Fibroblast of pulmonary artery (primary cell): ENCODE data around the gene RBL2.
"Not testable (repeated sequence)": the region's sequence is repeated elsewhere in the genome, so short reads cannot be mapped to it uniquely, and the experiment has no call there.

Source experiments
- DNase-seq: peaks from one replicate; pipeline ENCODE4 v3.0.0-alpha.2; 2010; ENCODE audit warnings: low read depth
- H3K4me3 ChIP-seq: replicated peaks from 2 replicates; pipeline ENCODE4 v1.5.1; 2011; ENCODE audit warnings: low read depth, mild to moderate bottlenecking, control low read depth, low read length, moderate library complexity
- TF ChIP-seq, protein P1 (sequence below): IDR thresholded peaks from 2 replicates; pipeline ENCODE4 v1.5.1; 2011; ENCODE audit warnings: mild to moderate bottlenecking, control low read depth, low read length, inconsistent platforms; ENCODE audit errors: missing control alignments

The RBL2 gene

GRCh38 chr16:53417011-53417410, 17.3 kb upstream of the RBL2 start:
- TF ChIP-seq, protein P1, sequence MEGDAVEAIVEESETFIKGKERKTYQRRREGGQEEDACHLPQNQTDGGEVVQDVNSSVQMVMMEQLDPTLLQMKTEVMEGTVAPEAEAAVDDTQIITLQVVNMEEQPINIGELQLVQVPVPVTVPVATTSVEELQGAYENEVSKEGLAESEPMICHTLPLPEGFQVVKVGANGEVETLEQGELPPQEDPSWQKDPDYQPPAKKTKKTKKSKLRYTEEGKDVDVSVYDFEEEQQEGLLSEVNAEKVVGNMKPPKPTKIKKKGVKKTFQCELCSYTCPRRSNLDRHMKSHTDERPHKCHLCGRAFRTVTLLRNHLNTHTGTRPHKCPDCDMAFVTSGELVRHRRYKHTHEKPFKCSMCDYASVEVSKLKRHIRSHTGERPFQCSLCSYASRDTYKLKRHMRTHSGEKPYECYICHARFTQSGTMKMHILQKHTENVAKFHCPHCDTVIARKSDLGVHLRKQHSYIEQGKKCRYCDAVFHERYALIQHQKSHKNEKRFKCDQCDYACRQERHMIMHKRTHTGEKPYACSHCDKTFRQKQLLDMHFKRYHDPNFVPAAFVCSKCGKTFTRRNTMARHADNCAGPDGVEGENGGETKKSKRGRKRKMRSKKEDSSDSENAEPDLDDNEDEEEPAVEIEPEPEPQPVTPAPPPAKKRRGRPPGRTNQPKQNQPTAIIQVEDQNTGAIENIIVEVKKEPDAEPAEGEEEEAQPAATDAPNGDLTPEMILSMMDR, result no peak
- H3K4me3 ChIP-seq, result no peak overlapping the region
- DNase-seq, result peak; percentile 32

- TF ChIP-seq, protein P1, result no peak
- H3K4me3 ChIP-seq, result no peak overlapping the region
- DNase-seq, result no peak
Observed at GRCh38 chr16:53417976-53418375, 16.3 kb upstream of the RBL2 start.

GRCh38 chr16:53419383-53419709, 14.9 kb upstream of the RBL2 start:
- DNase-seq, H3K4me3 ChIP-seq: not testable (repeated sequence)

DNA sequence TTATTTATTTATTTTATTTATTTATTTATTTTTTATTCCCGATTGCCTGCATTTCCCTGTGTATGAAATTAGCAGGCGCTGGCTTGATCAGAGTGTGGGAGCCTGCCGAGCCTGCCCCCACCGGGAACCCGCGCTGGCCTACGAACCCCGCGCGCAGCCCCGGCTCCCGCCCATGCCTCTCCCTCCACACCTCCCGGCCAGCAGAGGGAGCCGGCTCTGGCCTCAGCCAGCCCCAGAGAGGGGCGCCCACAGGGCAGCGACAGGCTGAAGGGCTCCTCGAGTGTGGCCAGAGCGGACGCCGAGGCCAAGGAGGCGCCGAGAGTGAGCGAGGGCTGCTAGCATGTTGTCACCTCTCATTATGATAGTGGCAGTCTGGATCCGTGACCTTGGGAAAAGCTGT, 13.0 kb upstream of the RBL2 start:
- TF ChIP-seq, protein P1, result no peak
- no peak for DNase-seq
- no peak overlapping the region for H3K4me3 ChIP-seq

DNA sequence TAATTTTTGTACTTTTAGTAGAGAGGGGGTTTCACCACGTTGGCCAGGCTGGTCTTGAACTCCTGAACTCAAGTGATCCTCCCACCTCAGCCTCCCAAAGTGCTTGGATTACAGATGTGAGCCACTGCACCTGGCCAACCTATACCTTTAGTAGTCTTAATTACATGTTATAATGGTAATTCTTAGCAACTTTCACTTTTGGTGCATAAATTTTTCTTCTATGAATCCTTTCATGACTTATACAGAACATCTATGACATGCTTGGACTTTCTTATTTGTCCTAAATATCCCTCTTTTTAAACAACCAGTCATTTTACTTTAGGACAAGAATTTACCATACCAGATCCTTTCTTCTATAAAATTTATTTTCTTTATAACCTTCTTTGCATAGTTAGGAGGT, 10.3 kb upstream of the RBL2 start:
- DNase-seq, H3K4me3 ChIP-seq: not testable (repeated sequence)

DNA sequence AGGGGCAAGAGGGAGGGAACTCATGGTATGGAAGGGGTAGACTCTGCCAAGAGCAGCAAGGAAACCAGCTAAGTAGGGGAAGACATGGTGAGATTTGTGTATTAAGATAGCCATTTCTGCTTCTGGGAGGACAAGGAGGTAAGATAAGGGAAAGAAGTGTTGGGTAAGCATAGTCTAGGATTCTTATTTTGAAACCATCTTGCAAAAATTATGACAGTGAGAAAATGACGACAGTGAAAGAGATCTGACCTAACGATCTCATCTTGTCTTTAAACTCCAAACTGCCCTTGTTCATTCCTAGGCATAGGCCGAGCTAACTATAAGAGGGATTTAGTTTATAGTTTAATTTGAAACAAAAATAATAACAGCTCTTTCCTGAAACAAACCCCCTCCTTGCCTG, 5.6 kb upstream of the RBL2 start:
- DNase-seq, result no peak
- no peak overlapping the region for H3K4me3 ChIP-seq
- TF ChIP-seq, protein P1, result no peak

GRCh38 chr16:53429221-53429943, 4.9 kb upstream of the RBL2 start:
- DNase-seq, result peak; percentile 77
- TF ChIP-seq, protein P1, result no peak
- no peak overlapping the region for H3K4me3 ChIP-seq

DNA sequence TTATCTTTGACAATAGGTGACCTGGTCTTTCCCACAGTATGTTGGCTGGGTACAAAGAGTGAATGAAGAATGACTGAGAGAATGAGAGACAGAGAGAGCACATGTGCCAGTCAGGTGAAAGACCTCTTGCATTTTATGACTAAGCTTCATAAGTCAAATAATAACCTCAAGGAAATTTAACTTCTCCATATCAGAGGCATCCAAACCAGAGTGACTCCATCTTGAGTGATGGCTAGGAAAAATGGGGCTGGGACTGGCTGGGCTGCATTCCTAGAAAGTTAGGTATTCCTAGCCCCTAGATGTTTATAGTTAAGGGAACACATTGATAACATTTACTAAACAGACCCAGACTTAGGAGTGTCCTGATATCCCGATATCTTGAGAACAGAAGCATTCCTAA, 3.9 kb upstream of the RBL2 start:
- DNase-seq, result no peak
- no peak overlapping the region for H3K4me3 ChIP-seq
- TF ChIP-seq, protein P1, result no peak
